Natural killer cell treated with Interleukin-12 subunit alpha and Interleukin-12 subunit beta and Interleukin-15 and Interleukin-18, amount 100 ng/mL, for 72 hours (primary cell): Measurements from ENCODE around the gene AHDC1. TPM values are rescaled to one million over a fixed set of nuclear protein-coding genes. Genes with fewer than 3 reads are reported as not detected.
"Not testable (repeated sequence)": the region's sequence is repeated elsewhere in the genome, so short reads cannot be mapped to it uniquely, and the experiment has no call there.

Experiments
- ATAC-seq, 2 donors: fragments of 150-1000 bp; cut with Tn5 transposase in 1 of 2; sonication (Bioruptor Pico), chemical (Tn5 transposase) in 1 of 2; 2 replicates each; pipeline ENCODE4 v1.10.0; 2021
- DNase-seq: peaks from one replicate; pipeline ENCODE4 v3.0.0; 2022; ENCODE audit warnings: low spot score
- H3K27ac Mint-ChIP-seq, 2 donors: 1 replicate in 1 of 2; 2 replicates in 1 of 2; pipeline ENCODE4 v1.8.0; 2022; ENCODE audit warnings: mixed read lengths in 2 of 2, mild to moderate bottlenecking in 1 of 2, moderate library complexity in 1 of 2
- H3K27me3 Mint-ChIP-seq, 2 donors: 1 replicate in 1 of 2; 2 replicates in 1 of 2; pipeline ENCODE4 v1.8.0; 2022; ENCODE audit warnings: mixed read lengths in 2 of 2
- H3K36me3 Mint-ChIP-seq: one replicate; pipeline ENCODE4 v1.8.0; 2022; ENCODE audit warnings: mixed read lengths
- H3K4me1 Mint-ChIP-seq, 2 donors: 1 replicate in 1 of 2; 2 replicates in 1 of 2; pipeline ENCODE4 v1.8.0; 2022; ENCODE audit warnings: low read depth in 2 of 2, mixed read lengths in 2 of 2, mild to moderate bottlenecking in 1 of 2
- H3K4me3 Mint-ChIP-seq: one replicate; pipeline ENCODE4 v1.8.0; 2022; ENCODE audit warnings: mixed read lengths
- H3K9me3 Mint-ChIP-seq: 2 replicates; pipeline ENCODE4 v1.8.0; 2022; ENCODE audit warnings: mixed read lengths
- total RNA-seq, 2 donors: library from RNA; stranded (reverse); gene quantifications; one replicate each; pipeline ENCODE4 v1.2.3, GENCODE V29; 2022

AHDC1 gene
- total RNA-seq, 2 donors from 2014 or later: 38.8 to 42.9 TPM

DNA sequence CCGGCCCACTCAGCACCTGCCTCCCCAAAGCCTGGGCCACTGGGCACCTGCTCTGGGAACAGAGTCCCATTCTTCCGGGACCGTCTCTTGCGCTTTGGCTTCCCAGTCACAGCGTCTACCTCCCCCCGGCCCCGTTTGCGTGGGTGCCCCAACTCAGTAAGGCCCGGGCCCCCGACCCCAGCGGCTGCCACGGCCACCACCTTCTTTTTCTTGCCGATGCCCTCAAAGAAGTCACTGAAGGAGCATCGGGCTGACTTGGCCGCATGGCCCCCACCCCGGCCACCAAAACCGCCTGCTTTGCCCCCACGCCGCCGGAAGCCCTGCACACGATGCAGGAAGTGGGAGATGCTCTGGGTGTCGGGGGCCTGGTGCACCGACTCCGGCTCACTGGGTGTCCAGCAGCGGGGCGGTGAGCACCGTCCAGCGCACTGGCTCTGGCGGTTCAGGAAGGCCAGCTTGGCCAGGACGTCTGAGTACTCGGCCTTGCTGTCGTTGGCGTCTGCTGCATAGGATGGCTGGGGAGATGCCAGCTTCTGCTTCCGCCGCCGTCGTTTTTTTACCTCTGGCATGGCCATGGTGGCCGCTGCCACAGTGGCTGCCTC is 54.0 kb downstream of the AHDC1 start:
- Mint-ChIP-seq H3K36me3 (no peaks in the 10 kb centered on the region), H3K27me3 (no peaks in the 10 kb centered on the region), H3K4me3 (no peak overlapping the region), H3K9me3 (no peaks in the 10 kb centered on the region), H3K4me1 (peaks cover 0 to 6% of the 10 kb centered on the region in 2 donors), H3K27ac (no peak overlapping the region)
- no peak for DNase-seq
- ATAC-seq: no peak

DNA sequence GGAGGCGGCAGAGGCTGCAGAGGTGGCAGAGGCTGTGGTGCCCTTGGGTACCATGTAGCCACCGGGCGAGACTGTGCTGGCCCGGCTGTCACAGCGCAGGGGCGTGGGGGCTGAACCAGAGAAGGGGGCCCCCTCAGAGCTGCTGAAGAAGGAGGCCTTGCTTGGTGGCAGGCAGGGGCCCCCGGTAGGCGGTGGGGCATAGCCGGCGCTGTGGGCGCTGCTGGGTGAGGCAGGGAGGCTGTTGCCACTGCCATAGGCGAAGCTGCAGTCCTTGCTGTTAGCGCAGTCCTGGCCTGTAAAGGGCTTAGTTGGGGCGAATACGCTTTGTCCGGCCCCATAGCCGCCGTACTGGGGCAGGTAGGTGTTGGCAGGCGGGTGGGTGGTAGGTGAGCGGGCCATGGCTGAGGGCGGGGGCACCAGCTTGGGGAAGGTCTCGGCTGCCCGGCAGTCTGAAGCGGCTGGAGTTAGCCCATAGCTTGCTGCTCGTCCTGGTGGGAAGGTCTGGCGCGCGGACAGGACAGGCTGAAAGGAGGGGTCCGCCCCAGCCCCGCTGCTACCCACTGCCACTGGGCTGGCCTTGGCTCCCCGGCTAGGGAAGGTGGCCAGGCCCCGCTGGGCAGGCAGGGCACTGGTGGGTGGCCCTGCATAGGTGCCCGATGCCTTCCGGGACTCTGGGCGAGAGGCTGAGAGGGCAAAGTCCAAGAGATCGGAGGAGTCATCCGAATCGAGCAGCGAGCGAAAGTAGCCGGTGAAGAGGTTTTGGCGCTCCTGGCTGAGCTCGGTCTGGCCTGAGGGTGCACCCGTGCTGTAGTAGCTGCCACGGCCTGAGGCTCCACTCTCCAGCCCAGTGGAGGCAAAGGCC is 54.9 kb downstream of the AHDC1 start:
- H3K4me1 Mint-ChIP-seq: peaks cover 0 to 8% of the 10 kb centered on the region in 2 donors
- H3K9me3 Mint-ChIP-seq: no peaks in the 10 kb centered on the region
- H3K27me3 Mint-ChIP-seq: no peaks in the 10 kb centered on the region
- no peaks in the 10 kb centered on the region for H3K36me3 Mint-ChIP-seq
- ATAC-seq: no peak
- DNase-seq: no peak
- no peak overlapping the region for H3K4me3 Mint-ChIP-seq
- H3K27ac Mint-ChIP-seq: no peak overlapping the region

DNA sequence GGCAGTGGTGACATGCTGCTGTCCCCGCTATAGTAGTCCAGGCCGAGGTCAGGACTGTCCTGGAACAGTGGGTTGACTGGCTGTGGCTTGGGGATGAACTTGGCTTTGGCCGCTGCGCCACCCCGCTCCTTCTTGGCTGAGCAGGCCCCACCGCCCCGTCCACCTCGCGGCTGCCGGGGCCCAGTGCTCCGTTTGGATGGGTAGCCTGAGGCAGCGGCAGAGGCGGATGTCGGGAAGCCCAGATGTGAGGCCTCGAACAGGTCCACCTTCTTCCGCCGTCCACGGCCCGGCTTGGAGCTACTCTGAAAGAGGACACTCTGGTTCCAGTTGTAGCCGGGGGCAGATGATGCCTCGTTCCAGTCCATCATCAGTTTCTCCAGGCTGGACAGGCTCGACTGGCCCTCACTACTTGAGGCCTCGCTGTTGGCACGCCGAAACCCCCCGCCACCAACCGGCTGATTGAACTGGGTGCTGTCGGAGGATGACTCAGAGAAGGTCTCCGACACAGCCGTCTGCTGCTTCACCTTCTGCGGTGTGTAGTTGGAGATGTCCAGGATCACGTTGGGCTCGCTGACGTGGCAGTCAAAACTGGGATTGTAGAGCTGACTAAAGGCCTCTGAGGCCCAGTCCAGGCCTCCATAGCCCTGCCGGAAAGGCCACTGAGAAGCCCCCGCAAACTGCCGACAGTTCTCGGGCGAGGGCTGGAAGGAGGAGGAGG is 55.6 kb downstream of the AHDC1 start:
- DNase-seq (no peak), ATAC-seq (no peak)
- H3K4me1 Mint-ChIP-seq: peaks cover 0 to 8% of the 10 kb centered on the region in 2 donors
- H3K27ac Mint-ChIP-seq: no peak overlapping the region
- H3K27me3 Mint-ChIP-seq: no peaks in the 10 kb centered on the region
- no peak overlapping the region for H3K4me3 Mint-ChIP-seq
- H3K9me3 Mint-ChIP-seq: no peaks in the 10 kb centered on the region
- no peaks in the 10 kb centered on the region for H3K36me3 Mint-ChIP-seq

GRCh38 chr1:27547220-27548116 is 56.5 kb downstream of the AHDC1 start:
- ATAC-seq (no peak), DNase-seq (no peak)
- Mint-ChIP-seq H3K36me3 (no peaks in the 10 kb centered on the region), H3K27me3 (no peaks in the 10 kb centered on the region), H3K4me3 (no peak overlapping the region), H3K9me3 (no peaks in the 10 kb centered on the region), H3K27ac (no peak overlapping the region), H3K4me1 (peaks cover 0 to 13% of the 10 kb centered on the region in 2 donors)

DNA sequence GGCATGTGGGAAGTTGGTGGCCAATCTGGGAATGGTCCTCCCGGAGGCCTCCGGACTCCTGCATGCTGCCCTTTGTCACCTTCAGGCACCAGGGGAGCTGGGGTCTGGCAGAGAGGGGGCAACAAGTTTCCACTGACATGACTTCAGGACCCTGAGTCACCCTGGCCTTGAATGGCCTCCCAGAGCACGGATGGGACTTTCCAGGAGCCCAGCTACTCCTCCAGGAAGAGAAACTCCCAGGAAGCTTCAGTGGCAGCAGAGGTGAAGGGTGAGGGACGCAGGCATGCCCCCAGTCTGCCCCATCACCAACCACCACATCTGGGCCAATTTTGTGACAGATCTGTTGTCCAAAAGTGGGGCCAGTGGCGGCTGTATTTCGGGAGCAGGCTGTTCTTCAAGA is 58.1 kb downstream of the AHDC1 start:
- no peaks in the 10 kb centered on the region for H3K36me3 Mint-ChIP-seq
- no peak overlapping the region for H3K27ac Mint-ChIP-seq
- H3K9me3 Mint-ChIP-seq: no peaks in the 10 kb centered on the region

DNA sequence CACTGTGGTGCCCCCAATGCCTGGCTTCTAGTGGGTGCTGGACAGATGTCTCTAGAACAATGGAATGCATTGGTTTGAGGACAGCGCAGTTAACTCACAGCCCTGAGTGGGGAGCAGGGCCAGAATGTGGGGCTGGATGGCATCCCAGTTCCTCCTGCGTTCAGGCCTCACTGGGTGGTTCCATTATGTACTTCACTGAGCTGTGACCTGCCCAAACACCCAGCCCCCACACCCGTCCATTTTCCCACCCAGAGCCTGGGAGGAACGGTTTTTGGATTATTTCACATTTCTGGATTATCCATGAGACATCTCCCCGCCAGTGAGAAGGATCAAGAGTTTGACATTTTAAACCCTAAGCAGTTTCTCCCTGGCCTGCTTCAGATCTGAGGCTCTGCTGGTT is 58.7 kb downstream of the AHDC1 start:
- H3K27ac Mint-ChIP-seq: peak overlapping the region in 1 of 2 donors; percentile 5
- no peak overlapping the region for H3K4me3 Mint-ChIP-seq
- H3K9me3 Mint-ChIP-seq: no peaks in the 10 kb centered on the region
- no peaks in the 10 kb centered on the region for H3K36me3 Mint-ChIP-seq
- no peaks in the 10 kb centered on the region for H3K27me3 Mint-ChIP-seq
- H3K4me1 Mint-ChIP-seq: peaks cover 5 to 18% of the 10 kb centered on the region in 2 donors
- DNase-seq (no peak), ATAC-seq (no peak)

More for the DNA sequence above, 58.1 kb downstream of the AHDC1 start:
- no peak for DNase-seq
- H3K27me3 Mint-ChIP-seq: no peaks in the 10 kb centered on the region
- H3K4me1 Mint-ChIP-seq: peaks cover 0 to 13% of the 10 kb centered on the region in 2 donors
- no peak overlapping the region for H3K4me3 Mint-ChIP-seq
- no peak for ATAC-seq

GRCh38 chr1:27544834-27545233 is 59.1 kb downstream of the AHDC1 start:
- Mint-ChIP-seq H3K27ac (peak overlapping the region in 1 of 2 donors; percentile 5), H3K27me3 (no peaks in the 10 kb centered on the region), H3K4me3 (no peak overlapping the region), H3K9me3 (no peaks in the 10 kb centered on the region), H3K4me1 (peaks cover 10 to 20% of the 10 kb centered on the region in 2 donors), H3K36me3 (no peaks in the 10 kb centered on the region)
- ATAC-seq: no peak
- DNase-seq: no peak

DNA sequence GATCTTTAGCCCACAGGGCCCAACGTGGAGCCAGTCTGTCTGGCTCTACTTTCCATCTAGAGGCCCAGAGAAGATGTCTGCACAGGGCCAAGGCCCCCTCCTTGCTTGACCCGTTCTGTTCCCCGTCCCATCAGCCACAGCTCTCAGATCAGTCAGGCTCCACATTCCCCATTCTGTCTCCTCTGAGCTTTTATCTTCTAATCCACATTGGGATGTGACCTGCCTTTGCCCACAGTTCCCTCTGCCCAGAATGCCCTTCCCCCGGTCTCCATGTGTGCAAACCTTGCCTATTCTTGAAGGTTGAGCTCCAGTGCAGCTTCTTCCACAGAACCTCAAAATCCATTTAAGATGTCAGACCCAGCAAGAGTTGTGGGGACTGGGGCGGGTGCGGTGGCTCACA is 60.7 kb downstream of the AHDC1 start:
- H3K9me3 Mint-ChIP-seq: no peaks in the 10 kb centered on the region
- ATAC-seq (no peak), DNase-seq (no peak)
- peaks cover 12 to 23% of the 10 kb centered on the region in 2 donors for H3K4me1 Mint-ChIP-seq
- H3K27me3 Mint-ChIP-seq: no peaks in the 10 kb centered on the region
- H3K36me3 Mint-ChIP-seq: no peaks in the 10 kb centered on the region
- H3K27ac Mint-ChIP-seq: no peak overlapping the region
- H3K4me3 Mint-ChIP-seq: no peak overlapping the region

- no peaks in the 10 kb centered on the region for H3K9me3 Mint-ChIP-seq
- DNase-seq: no peak
- H3K27ac Mint-ChIP-seq: no peak overlapping the region
- H3K4me3 Mint-ChIP-seq: no peak overlapping the region
- H3K36me3 Mint-ChIP-seq: no peaks in the 10 kb centered on the region
- no peaks in the 10 kb centered on the region for H3K27me3 Mint-ChIP-seq
- ATAC-seq: peak; percentile 30 to 32
- peaks cover 12 to 23% of the 10 kb centered on the region in 2 donors for H3K4me1 Mint-ChIP-seq
Observed at GRCh38 chr1:27542463-27543273, 61.3 kb downstream of the AHDC1 start.

GRCh38 chr1:27539901-27540861 is 63.8 kb downstream of the AHDC1 start:
- ATAC-seq (no peak), DNase-seq (no peak)
- Mint-ChIP-seq H3K27ac (peak overlapping the region in 1 of 2 donors; percentile 30), H3K27me3 (no peaks in the 10 kb centered on the region), H3K9me3 (no peaks in the 10 kb centered on the region), H3K4me1 (peaks cover 12 to 25% of the 10 kb centered on the region in 2 donors), H3K4me3 (no peak overlapping the region), H3K36me3 (no peaks in the 10 kb centered on the region)

GRCh38 chr1:27538793-27539192 is 65.2 kb downstream of the AHDC1 start:
- no peak for ATAC-seq
- Mint-ChIP-seq H3K4me1 (peaks cover 12 to 19% of the 10 kb centered on the region in 2 donors), H3K27ac (no peak overlapping the region), H3K36me3 (no peaks in the 10 kb centered on the region), H3K27me3 (no peaks in the 10 kb centered on the region), H3K9me3 (no peaks in the 10 kb centered on the region), H3K4me3 (no peak overlapping the region)
- no peak for DNase-seq

GRCh38 chr1:27538305-27538676 is 65.7 kb downstream of the AHDC1 start:
- H3K27me3 Mint-ChIP-seq, H3K27ac Mint-ChIP-seq, H3K9me3 Mint-ChIP-seq, ATAC-seq, H3K36me3 Mint-ChIP-seq, DNase-seq, H3K4me3 Mint-ChIP-seq: not testable (repeated sequence)
- H3K4me1 Mint-ChIP-seq: peaks cover 12 to 17% of the 10 kb centered on the region in 2 donors
